GM18861 (cell line): ENCODE data around the gene ZFAND3.

Experiments
- ATAC-seq: cut with Tn5 transposase; IDR thresholded peaks from one replicate; pipeline ENCODE4 v1.9.1; 2021; ENCODE audit not compliant: unreplicated experiment

The ZFAND3 gene

GRCh38 chr6:38161754-38162492 is 342.4 kb downstream of the ZFAND3 start:
- ATAC-seq: no peak

- ATAC-seq: no peak
These were observed 343.1 kb downstream of the ZFAND3 start for GRCh38 chr6:38162493-38163185.

- no peak for ATAC-seq
These were observed 343.9 kb downstream of the ZFAND3 start for GRCh38 chr6:38163186-38164130.

- no peak for ATAC-seq
These were observed 344.6 kb downstream of the ZFAND3 start for GRCh38 chr6:38164131-38164481.

- no peak for ATAC-seq
These were observed 345.2 kb downstream of the ZFAND3 start for GRCh38 chr6:38164671-38165108.

GRCh38 chr6:38166411-38167240 is 347.1 kb downstream of the ZFAND3 start:
- no peak for ATAC-seq

GRCh38 chr6:38167598-38167997 is 348.1 kb downstream of the ZFAND3 start:
- ATAC-seq: no peak

GRCh38 chr6:38168126-38168525 is 348.6 kb downstream of the ZFAND3 start:
- ATAC-seq: no peak

GRCh38 chr6:38168699-38169098 is 349.2 kb downstream of the ZFAND3 start:
- no peak for ATAC-seq

- no peak for ATAC-seq
These were observed 349.9 kb downstream of the ZFAND3 start for GRCh38 chr6:38169221-38169976.

GRCh38 chr6:38169977-38170526 is 350.5 kb downstream of the ZFAND3 start:
- no peak for ATAC-seq

- no peak for ATAC-seq
These were observed 351.3 kb downstream of the ZFAND3 start for GRCh38 chr6:38170666-38171355.

GRCh38 chr6:38171997-38172738 is 352.6 kb downstream of the ZFAND3 start:
- no peak for ATAC-seq

GRCh38 chr6:38172739-38173410 is 353.3 kb downstream of the ZFAND3 start:
- ATAC-seq: no peak

GRCh38 chr6:38173909-38174308 is 354.4 kb downstream of the ZFAND3 start:
- ATAC-seq: no peak

GRCh38 chr6:38174315-38174714 is 354.8 kb downstream of the ZFAND3 start:
- ATAC-seq: no peak

- no peak for ATAC-seq
These were observed 355.4 kb downstream of the ZFAND3 start for GRCh38 chr6:38174806-38175495.
